HG02642 (cell line): Measurements from ENCODE around the gene MAGEA9B.
"Not testable (repeated sequence)": the region's sequence is repeated elsewhere in the genome, so short reads cannot be mapped to it uniquely, and the experiment has no call there.

Experiments
- ATAC-seq: cut with Tn5 transposase; IDR thresholded peaks from one replicate; pipeline ENCODE4 v1.9.1; 2021; ENCODE audit warnings: mild to moderate bottlenecking; ENCODE audit not compliant: unreplicated experiment, poor library complexity

MAGEA9B gene

DNA sequence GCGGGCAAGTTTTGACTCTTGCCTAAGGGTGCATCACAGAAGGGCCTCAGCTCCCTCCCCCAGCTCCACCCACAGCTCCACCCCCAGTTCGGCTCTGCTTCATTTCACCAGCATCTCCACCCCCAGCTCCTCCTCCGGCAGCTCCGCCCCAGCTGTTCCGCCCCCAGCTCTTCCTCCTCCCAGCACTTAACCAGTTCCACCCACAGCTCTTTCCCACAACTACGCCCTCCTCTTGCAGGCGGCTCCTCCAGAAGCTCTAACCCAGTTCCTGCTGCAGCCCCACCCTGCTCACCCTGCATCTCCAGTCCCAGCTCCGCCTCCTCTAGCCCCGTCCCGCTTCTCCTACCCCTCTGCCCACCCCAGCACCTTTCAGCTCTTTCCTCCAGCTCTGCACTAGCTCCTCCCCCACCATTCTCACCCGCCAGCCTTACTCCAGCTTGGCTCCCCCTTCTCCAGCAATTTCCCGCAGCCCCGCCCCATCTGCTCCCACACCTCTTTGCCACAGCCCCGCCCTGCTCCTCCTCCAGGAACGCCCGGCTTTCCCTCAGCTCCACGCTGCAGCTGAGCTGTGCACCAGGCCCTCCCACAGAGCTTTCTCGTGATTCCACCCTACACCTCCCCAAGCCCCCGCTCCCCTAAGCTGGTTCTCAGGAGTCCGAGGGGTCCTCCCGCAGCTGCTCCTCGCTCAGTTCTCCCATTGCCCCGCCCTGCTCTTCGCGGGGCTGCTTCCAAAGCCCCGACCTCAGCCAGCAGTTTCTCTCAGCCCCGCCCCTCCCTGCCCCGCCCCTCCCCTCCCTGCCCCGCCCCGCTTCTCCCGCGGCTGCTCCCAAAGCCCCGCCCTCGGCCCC is 47.8 kb downstream of the MAGEA9B start:
- peak; percentile 55 for ATAC-seq

DNA sequence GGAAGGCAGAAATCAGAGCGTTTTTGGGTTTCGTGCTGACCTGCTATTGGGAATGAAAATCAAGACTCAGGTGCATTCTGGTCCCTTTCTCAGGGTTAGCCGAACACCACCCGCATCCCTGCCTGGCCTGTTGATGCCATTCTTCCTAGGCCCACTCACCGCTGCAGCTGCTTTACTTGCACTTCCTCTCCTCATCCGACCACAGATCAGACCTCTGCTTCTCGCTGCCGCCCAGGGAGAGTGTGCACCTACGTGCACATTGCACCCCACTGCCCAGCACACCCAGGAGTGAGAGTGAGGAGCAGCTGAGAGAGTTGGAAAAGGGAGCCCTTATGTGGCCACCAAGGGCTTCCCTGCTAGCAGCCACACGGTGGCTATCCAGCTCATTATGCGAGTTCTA is 49.8 kb downstream of the MAGEA9B start:
- ATAC-seq, result not testable (repeated sequence)

DNA sequence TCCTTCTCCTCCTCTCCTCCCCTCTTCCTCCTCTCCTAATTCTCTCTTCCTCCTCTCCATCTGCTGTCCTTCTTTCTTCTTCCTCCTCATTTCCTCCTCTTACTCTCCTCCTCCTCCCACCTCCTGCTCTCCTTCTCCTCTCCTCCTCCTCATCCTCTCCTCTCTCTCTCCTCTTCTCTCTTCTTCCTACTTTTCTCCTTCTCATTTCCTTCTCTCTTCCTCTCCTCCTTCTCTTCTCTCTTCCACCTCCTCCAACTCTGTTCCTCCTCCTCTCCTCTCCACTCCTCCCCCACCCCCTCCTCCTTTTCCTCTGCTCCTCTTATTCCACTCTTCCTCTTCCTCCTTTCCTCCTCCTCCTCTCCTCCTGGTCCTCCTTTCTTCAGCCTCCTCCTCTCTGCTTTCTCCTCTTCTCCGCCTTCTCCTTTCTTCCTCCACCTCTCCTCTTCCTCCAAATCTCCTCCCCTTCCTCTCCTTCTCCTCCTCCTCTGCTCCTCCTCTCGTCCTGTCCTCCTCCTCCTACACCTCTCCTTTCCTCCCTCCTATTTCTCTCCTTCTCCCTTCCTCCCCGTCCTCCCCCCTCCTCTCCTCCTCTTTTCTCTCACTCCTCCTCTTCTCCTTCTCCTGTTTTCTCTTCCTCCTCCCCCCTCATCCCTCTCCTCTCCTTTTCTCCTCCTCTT is 52.2 kb downstream of the MAGEA9B start:
- not testable (repeated sequence) for ATAC-seq

DNA sequence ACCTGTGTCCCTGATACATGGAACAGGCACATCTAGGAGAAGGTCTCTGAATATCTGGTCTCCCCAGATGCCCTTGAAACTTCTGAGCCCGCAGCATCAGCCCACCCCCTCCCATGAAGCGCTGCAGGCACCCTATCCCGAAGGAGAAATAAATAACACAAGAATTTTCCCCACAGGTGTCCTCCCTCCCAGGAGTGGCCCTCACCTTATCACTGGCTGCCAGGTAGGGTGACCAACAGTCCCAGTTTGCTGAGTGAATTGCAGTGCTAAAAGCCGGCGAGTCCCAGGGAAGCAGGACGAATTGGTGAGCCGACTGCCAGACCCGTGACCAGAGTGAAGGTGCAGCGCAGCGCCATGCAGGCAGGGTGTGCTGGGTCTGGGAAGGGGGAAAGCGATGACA is 53.3 kb downstream of the MAGEA9B start:
- ATAC-seq, result not testable (repeated sequence)

DNA sequence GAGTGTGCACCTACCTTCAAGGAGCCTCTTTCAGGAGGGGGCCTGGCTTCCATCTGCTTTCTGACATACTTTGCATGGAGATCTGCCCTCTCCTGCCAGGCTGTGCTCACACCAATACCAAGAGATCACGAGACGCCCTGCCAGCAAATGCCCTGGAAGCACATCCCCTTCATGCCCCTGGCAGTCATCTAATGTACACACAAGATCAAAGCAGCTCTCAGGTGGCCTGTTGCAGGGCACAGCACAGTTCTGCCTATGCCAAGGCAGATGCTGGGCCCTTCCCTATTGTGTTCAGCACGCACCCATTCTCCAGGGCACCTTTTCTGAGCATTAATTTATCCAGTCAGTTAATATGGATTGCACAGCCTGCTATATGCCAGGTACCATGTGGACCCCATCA is 54.4 kb downstream of the MAGEA9B start:
- not testable (repeated sequence) for ATAC-seq
